Measurements from ENCODE around the gene C1QTNF12. TPM values are rescaled to one million over a fixed set of nuclear protein-coding genes. Genes with fewer than 3 reads are reported as not detected.

Gene C1QTNF12
- total RNA-seq, 8 experiments from 2014 or later, result 0.99 to 6.1 (median 1.8) TPM; not detected in 1

- in situ Hi-C loops (cut with MboI; ENCODE audit: low pct_unique_long_range_greater_than_20kb in 2 of 9, low sequenced_read_pairs in 9 of 9, unreplicated experiment in 9 of 9), result no loop called here
Observed at GRCh38 chr1:1205769-1206375, 40.6 kb downstream of the C1QTNF12 start.

DNA sequence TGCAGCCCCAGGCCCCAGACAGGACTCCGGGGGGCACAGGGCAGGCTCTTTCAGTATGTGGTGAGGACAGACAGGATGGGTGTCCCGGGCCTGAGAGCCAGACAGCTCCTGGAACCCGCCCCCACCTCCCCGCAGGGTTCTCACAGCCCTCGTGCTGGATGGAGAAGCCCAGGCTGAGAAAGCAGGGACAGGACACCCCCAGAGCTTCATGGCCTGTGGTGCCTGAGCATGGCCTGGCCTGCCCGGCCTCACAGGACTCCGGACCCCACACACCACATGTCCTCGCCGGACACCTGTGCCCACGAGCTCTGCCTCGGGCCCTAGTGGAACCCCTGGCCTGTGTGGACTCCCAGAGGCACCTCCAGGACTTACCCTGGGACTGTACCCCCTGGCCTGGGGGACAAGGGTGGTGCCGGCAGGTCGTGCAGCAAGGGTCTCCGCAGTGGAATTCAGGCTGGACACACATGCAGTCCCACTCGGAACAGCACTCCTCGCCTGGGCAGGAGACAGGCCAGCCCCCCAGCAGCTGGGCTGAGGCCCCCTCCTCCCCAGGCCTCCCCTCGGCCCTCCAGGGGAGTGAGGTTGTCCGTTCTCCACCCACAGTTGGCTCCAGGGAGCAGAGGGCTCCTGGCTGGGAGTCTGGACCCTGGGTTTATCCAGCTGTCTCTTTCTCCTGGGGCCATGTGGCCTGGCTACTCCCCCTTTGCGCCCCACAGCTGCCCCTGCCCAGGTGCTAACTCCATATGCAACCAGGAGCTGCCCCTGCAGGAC is 41.3 kb downstream of the C1QTNF12 start:
- ATAC-seq (replicated peaks in 6 of 8), result no peak
- Histone ChIP-seq H3K4me1 (replicated peaks in 1 of 2) (peaks cover 16 to 38% of the 10 kb centered on the region in 2 donors), H3K4me3 (no peak overlapping the region), H3K27ac (no peak overlapping the region)
- in situ Hi-C loops (cut with MboI; ENCODE audit: low pct_unique_long_range_greater_than_20kb in 2 of 9, low sequenced_read_pairs in 9 of 9, unreplicated experiment in 9 of 9), result no loop called here
- 40 to 80% (median 60%) methylated on average over 1 to 3 of the region's 19 CpGs; no CpG with 5 or more reads in 7 of the 10 experiments for WGBS, 10 experiments

More at GRCh38 chr1:1205769-1206375, 40.6 kb downstream of the C1QTNF12 start:
- no peak overlapping the region for H3K27ac ChIP-seq
- no peak for ATAC-seq (replicated peaks in 6 of 8)
- peaks cover 13 to 33% of the 10 kb centered on the region in 2 donors for H3K4me1 ChIP-seq (replicated peaks in 1 of 2)
- 5 to 55% (median 6%) methylated on average over 4 to 7 of the region's 31 CpGs; no CpG with 5 or more reads in 7 of the 10 experiments for WGBS, 10 experiments
- no peak overlapping the region for H3K4me3 ChIP-seq

DNA sequence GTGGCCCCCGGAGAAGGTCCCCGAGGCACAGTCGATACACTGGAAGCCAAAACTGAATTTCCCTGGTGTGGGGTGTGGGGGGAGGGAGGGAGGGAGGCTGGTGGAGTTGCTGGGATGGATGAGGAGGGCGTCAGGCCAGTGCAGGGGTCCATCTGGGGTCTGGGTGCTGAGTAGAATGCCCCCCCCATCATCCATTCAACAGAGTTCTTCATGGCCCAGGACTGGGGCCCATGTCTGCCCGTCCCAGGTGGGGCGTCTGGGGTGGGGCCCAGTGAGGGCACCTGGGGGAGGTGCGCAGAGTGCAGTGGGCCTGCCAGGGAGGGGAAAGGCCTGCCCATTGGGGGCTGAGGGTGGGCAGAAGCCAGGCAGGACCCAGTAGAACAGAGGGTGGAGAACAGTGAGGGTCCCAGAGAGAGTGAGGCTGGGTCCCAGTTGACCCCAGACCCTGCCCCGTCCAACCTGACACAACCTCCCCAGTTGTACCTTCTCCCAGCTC is 42.0 kb downstream of the C1QTNF12 start:
- H3K4me1 ChIP-seq (replicated peaks in 1 of 2), result peaks cover 16 to 38% of the 10 kb centered on the region in 2 donors
- ATAC-seq (replicated peaks in 6 of 8), result no peak
- no peak overlapping the region for H3K27ac ChIP-seq
- in situ Hi-C loops (cut with MboI; ENCODE audit: low pct_unique_long_range_greater_than_20kb in 2 of 9, low sequenced_read_pairs in 9 of 9, unreplicated experiment in 9 of 9), result no loop called here
- no CpG with 5 or more reads among the region's 8 CpGs for WGBS, 10 experiments
- no peak overlapping the region for H3K4me3 ChIP-seq

DNA sequence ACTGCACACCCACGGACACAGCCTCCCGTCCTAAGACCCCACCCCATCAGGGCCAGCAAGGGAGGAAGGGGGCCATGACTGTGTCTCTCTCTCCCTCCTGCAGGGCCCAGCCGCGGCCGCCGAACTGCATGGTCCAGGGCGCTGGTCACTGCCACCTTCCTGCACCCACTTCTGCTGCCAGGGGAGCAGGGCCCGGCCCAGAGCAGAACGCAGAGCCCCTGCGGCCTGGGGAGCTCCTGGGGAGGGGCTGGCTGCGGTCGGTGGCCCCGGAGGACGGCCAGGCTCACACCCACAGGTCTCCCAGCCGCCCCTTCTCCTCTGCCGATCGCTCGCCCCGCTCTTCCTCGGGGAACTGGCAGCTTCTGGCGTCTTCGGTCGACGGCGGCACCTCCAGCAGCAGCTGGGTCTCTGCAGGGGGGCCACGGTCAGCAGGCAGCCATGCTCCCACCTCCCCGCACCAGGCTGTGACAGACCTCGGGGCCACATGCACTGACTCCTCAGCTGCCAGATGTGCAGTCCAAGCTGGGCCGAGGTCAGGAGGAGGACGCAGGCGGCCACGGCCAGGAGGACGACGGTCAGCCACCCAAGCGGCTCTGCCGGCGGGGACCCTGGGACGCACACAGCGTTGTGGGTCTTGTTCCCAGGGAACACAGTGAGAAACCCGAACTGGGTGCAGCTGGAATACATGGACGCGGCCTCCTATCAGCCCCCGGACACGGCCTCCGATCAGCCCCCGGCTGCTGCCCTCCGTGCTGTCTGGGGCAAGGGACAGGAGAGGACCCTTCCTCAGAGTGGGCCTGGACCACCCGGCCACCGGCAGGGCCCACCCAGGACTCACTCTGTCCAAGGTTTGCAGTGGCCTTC is 42.7 kb downstream of the C1QTNF12 start:
- Histone ChIP-seq H3K4me3 (no peak overlapping the region), H3K4me1 (replicated peaks in 1 of 2) (peaks cover 14 to 33% of the 10 kb centered on the region in 2 donors), H3K27ac (no peak overlapping the region)
- WGBS, 10 experiments, result 48 to 82% (median 73%) methylated on average over 5 to 19 of the region's 49 CpGs; no CpG with 5 or more reads in 6 of the 10 experiments
- in situ Hi-C loops (cut with MboI; ENCODE audit: low pct_unique_long_range_greater_than_20kb in 2 of 9, low sequenced_read_pairs in 9 of 9, unreplicated experiment in 9 of 9), result no loop called here
- ATAC-seq (replicated peaks in 6 of 8), result no peak

GRCh38 chr1:1202831-1203560 is 43.5 kb downstream of the C1QTNF12 start:
- H3K4me3 ChIP-seq, result no peak overlapping the region
- in situ Hi-C loops (cut with MboI; ENCODE audit: low pct_unique_long_range_greater_than_20kb in 2 of 9, low sequenced_read_pairs in 9 of 9, unreplicated experiment in 9 of 9), result no loop called here
- no peak overlapping the region for H3K27ac ChIP-seq
- ATAC-seq (replicated peaks in 6 of 8), result no peak
- H3K4me1 ChIP-seq (replicated peaks in 1 of 2), result peaks cover 7 to 27% of the 10 kb centered on the region in 2 donors
- 40 to 100% methylated on average over 1 to 2 of the region's 27 CpGs; no CpG with 5 or more reads in 8 of the 10 experiments for WGBS, 10 experiments

GRCh38 chr1:1200876-1201810 is 45.4 kb downstream of the C1QTNF12 start:
- H3K4me1 ChIP-seq (replicated peaks in 1 of 2), result peaks cover 5 to 12% of the 10 kb centered on the region in 2 donors
- H3K4me3 ChIP-seq, result peak overlapping the region; percentile 12 to 38 (median 34)

DNA sequence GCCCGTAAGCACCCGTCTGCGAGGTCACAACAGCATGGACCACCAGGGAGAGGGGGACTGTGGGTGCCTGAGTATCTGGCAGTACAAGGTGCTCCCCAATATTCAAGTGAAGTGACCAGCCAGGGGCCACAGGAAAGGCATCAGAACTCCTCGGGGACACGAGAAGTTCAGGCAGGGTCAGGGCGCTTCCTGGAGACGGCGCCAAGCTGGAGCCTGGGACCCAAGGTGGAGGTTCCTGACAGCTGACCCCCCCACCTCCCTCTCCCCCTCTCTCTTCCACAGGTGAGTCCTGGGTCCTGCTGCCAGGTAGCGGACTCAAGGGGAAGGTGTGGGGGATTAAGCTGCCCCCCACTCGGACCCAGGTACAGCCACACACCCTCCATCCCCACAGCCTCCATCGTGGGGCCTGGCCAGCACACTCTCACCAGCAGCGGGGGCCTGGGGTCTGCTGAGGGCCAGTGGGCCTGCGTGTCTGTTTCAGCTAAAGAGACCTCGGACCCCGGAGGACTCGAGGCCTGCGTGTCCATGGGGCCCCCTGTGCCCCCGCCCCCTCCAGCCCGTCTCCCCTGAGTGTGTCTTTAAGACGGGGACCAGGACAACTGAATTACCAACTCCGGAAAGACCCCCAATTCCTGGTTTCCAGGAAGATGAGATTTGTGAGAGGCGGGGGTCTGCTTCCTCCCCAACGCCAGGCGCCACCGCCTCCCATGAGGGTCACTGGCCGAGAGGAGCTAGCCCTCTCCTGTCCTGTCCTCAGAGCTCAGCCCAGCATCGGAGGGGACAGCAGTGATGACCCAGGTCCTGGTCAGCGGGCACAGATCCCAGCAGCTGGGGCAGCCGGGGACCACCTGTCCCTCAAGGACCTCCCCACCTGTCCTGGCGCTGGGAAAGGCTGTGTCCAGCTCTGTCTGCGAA is 46.3 kb downstream of the C1QTNF12 start:
- in situ Hi-C loops (cut with MboI; ENCODE audit: low pct_unique_long_range_greater_than_20kb in 2 of 9, low sequenced_read_pairs in 9 of 9, unreplicated experiment in 9 of 9), result no loop called here
- peak in 2 of 8 experiments; percentile 0 to 1 for ATAC-seq (replicated peaks in 6 of 8)
- WGBS, 10 experiments, result 31 to 83% (median 72%) methylated on average over 3 to 5 of the region's 31 CpGs; no CpG with 5 or more reads in 7 of the 10 experiments
- Histone ChIP-seq H3K4me1 (replicated peaks in 1 of 2) (peaks cover 5 to 10% of the 10 kb centered on the region in 2 donors), H3K27ac (no peak overlapping the region), H3K4me3 (peak overlapping the region in 3 of 5 donors; percentile 31 to 38 (median 34))

More at GRCh38 chr1:1200876-1201810, 45.4 kb downstream of the C1QTNF12 start:
- in situ Hi-C loops (cut with MboI; ENCODE audit: low pct_unique_long_range_greater_than_20kb in 2 of 9, low sequenced_read_pairs in 9 of 9, unreplicated experiment in 9 of 9), result no loop called here
- 10 to 33% methylated on average over 3 to 4 of the region's 109 CpGs; no CpG with 5 or more reads in 8 of the 10 experiments for WGBS, 10 experiments
- peak; percentile 69 to 79 (median 76) for ATAC-seq (replicated peaks in 6 of 8)
- H3K27ac ChIP-seq, result no peak overlapping the region

DNA sequence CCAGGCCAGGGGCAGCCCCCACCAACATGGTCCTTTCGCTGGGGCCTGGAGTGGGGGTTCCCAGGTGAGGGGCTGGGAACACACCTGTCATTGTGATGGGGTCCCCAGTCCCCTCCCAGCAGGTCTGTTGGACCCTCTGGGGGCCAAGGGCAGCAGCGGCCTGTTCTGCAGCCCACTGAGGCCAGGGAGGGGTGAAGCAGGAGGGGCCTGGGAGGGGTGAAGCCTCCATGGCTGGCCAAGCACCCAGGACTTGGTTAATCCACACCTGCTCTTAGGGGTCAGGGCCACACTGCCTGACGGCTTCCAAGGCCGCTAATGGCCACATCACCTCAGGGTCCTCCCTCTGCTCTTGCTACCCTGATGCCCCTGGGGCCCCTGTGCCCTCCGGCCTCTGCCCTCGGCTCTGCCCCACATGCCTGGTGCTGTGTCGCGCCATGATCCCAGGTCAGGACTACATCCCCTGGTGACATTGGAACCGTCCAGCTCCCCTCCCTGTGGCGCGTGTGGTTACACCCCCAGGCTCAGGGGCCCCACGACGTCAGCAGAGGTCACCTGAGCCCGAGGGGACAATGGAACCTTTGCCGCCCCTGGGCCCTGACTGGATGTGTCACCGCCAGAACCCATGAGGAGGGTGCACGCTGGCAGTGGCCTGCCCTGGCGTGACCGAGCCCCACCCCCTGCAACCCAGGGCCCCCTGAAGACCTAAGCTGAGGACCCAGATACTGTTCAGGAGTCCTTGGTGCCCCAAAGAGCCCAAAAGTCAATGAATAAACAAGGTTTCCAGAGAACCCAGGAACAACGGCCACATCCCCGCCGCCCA is 47.2 kb downstream of the C1QTNF12 start:
- no peak overlapping the region for H3K27ac ChIP-seq
- 80 to 100% (median 83%) methylated on average over 1 to 8 of the region's 22 CpGs; no CpG with 5 or more reads in 6 of the 10 experiments for WGBS, 10 experiments
- in situ Hi-C loops (cut with MboI; ENCODE audit: low pct_unique_long_range_greater_than_20kb in 2 of 9, low sequenced_read_pairs in 9 of 9, unreplicated experiment in 9 of 9), result no loop called here
- no peak for ATAC-seq (replicated peaks in 6 of 8)
- no peak overlapping the region for H3K4me3 ChIP-seq
- H3K4me1 ChIP-seq (replicated peaks in 1 of 2), result peaks cover 5 to 10% of the 10 kb centered on the region in 2 donors

DNA sequence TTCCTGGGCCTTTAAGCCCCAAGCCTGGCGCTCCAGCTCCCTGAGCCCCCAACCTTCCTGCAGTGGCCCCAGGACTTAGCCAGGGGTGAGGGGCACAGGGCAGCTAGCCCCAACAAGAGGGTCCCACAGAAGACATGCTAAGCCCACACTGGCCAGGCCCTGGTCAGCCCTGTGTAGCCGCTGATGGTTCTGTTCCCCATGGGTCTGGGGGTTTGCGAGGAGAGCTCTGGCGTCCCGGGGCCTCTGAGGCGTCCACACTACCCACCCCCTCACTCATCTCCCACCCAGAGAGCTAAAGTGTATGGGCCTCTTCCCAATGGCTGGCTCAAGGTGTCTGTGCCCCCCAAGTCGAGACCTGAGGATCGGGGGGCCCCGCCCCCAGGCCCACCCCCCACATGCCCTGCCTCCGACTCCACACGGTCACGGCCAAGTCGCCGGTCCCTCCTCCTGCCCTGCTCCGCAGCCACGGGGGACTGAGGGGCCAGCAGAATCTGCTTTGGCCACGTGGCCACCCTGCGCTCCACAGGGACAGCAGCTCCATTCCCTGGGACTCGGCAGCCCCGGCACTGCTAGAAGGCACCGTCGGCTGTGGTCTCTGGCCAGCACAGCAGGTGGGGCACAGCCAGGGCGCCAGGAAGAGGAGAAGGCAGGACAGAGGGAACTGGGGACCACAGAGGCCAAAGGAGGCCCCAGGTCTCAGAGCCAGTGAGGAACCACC is 47.9 kb downstream of the C1QTNF12 start:
- Histone ChIP-seq H3K27ac (no peak overlapping the region), H3K4me3 (no peak overlapping the region), H3K4me1 (replicated peaks in 1 of 2) (peaks cover 5 to 10% of the 10 kb centered on the region in 2 donors)
- WGBS, 10 experiments, result 37 to 76% (median 64%) methylated on average over 5 to 6 of the region's 23 CpGs; no CpG with 5 or more reads in 6 of the 10 experiments
- ATAC-seq (replicated peaks in 6 of 8), result peak in 2 of 8 experiments; percentile 7 to 18
- in situ Hi-C loops (cut with MboI; ENCODE audit: low pct_unique_long_range_greater_than_20kb in 2 of 9, low sequenced_read_pairs in 9 of 9, unreplicated experiment in 9 of 9), result no loop called here
